Stimulated activated CD4-positive, alpha-beta T cell treated with anti-CD3 and anti-CD28 coated beads, TNF-alpha, amount 100 ng/mL, for 1 hour (primary cell): Measurements from ENCODE around the gene NR2F6.
"Not testable (repeated sequence)": the region's sequence is repeated elsewhere in the genome, so short reads cannot be mapped to it uniquely, and the experiment has no call there.

ENCODE experiments used
- DNase-seq, 3 donors: peaks; one replicate each; pipeline ENCODE4 v3.0.0-alpha.2; 2020; ENCODE audit warnings: low read depth in 3 of 3, low spot score in 1 of 3

NR2F6 gene

DNA sequence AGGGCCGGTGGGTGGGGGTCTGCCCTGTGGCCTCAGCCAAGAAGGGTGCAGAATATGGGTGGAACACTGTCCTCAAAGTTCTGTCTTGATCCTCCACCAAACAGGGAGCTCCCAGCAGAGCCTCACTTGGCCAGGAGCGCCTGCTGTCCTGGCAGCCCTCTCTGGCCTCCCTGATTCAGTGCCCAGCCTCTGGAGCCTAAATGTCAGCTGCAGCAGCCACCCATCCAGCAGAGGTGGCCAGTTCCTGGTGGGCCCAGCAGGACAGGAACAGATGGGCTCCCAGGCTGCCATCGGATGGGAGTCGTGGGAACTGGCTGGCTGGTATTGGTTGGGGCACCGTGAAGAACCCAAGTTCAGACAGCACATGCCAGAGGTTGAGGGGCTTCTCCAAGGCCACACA lies 32.4 kb downstream of the NR2F6 start:
- no peak for DNase-seq

DNA sequence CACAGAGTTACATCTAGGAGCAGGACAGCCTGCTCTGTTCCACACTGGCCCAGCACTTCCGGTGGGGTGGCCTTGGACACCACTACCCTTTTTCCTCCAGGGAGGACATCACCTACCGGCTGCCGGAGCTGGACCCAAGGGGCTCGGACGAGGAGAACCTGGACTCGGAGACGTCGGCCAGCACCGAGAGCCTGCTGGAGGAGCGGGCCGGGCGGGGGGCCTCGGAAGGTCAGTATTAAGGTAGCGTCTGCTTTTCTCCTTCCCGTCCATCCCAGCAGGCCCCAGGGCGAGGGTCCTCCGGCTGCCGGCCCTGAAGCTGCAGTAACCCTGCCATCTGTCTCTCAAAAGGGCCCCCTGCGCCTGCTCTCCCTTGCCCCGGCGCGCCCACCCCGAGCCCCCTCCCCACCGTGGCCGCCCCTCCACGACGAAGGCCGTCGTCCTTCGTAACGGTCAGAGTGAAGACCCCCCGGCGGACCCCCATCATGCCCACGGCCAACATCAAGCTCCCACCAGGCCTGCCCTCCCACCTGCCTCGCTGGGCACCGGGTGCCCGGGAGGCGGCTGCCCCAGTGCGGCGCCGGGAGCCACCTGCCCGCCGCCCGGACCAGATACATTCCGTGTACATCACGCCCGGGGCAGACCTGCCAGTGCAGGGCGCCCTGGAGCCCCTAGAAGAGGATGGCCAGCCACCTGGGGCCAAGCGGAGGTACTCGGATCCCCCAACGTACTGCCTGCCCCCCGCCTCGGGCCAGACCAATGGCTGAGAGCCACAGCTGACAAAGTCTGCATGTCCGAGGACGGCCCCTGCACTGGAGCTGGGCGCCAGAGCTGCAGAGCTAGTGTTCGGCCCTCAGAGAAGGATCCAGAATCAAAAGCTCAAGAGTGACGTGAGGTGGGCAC lies 33.9 kb downstream of the NR2F6 start:
- DNase-seq: no peak

DNA sequence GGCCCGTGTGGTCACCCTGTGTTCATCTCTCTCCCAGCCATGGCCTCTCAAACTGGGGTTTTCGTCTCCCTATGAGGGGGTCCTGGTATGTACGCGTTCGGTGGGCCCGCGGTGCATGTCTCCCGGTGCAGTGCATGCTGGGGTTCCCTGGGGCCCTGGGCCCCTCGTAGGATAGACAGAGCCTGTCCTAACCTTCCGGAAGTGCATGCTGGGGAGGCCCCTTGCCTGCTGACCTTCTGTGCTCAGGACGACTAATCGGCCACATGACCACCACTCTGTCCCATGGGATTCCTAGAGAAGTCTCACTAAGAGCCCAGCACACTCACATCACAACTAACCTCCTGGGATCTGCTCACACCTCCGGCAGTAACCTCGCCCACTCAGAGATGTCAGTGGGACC lies 35.4 kb downstream of the NR2F6 start:
- no peak for DNase-seq

DNA sequence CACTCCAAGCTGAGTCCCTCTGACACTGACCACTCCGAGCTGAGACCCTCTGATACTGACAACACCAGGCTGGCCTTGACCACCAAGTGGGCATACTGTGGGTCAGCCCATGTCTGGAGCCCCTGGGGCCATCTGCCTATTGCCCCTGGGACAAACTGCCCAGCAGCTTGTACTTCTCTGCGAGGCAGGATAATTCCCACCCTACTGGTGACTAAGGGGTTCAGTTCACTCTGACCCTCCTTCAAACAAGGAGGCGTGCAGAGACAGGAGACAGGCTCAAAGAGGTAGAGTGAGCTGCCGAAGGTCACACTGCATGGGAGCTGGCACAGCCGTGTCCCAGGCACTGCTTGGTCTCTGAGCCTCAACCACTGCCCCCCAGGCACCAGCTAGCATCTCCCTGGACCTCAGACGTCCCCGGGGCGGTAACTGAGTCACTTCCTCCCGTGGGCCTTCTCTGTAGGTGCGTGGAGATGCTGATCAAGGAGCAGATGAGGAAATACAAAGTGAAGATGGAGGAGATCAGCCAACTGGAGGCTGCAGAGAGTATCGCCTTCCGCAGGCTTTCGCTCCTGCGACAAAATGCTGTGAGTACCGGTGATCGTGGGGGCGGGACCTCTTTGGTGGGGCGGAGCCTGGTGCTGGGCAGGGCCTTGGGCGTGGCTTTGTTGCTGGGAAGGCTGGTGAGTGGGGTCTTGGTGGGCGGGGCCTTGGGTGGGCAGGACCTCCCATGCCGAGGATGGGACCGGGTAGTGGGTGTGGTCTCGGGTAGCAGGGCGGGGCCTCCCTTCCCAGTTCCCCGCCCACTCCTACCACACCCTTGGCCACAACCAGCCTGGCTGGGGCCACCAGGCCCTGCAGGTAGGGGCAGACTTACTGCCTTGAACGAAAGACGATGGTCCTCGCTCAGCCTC lies 36.3 kb downstream of the NR2F6 start:
- DNase-seq: no peak

DNA sequence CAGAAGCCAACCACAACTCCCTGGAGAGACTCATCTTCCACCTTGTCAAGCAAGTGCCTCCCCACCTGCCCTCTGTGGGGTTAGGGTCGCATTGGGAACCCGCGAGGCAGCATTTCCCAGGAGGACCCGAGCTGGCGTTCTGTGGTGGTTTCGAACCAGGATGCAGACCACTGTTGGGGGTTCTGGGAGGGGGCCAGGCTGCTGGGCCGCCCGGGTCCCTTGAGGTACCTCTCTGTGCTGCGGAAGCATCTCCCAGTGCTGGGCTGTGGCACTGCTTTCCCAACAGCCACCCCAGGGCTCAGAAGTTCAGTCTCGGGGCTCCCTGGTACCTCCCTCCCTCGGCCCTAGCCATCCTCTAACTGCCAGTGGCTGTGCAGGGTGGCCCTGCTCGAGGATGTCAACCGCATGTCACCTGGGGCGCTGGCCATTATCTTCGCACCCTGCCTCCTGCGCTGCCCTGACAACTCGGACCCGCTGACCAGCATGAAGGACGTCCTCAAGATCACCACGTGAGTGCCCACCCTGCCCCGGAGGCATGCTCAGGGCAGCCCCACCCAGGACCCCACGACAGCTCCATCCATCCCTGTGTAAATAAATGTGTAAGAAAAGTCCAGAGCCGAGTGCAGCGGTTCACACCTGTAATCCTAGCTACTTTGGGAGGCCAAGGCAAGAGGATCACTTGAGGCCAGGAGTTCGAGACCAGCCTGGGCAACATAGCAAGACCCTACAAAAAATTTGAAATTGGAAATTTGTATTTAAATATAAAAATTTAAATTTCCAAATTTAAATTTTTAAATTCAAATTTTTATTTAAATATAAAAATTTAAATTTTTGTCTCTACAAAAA lies 38.8 kb downstream of the NR2F6 start:
- no peak for DNase-seq

DNA sequence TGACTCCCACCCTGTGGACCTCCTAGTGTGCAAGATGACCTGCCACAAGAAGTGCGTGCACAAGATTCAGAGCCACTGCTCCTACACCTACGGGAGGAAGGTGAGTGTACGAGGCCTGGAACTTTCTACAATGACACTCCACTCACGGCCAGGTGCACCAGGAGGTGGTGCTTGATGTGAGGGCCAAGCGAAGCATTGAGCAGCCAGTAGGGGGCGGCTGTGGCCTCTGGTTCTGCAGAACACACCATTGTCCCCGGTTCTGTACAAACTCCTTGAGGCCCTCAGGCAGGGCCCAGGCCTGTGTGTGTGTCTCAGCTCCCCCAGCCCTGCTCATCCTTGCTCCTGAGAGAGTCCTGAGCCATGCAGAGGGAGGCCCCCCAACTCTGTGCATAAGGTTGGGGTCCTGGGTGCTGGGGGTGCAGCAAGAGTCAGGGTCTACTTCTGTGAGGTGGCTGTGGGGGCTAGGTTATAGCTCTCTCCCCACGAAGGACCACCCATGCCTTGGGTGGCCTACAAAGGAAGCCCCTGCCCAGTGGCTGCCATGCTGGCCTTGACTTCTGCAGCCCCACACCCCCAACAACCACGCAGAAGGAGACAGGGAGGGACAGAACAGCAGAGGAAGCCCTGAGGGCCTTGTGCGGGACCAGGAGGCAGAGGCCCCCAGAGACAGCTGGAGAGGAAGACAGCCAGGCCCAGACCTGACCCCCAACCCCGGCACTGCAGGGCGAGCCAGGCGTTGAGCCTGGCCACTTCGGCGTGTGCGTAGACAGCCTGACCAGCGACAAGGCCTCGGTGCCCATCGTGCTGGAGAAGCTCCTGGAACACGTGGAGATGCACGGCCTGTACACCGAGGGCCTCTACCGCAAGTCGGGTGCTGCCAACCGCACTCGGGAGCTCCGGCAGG lies 40.2 kb downstream of the NR2F6 start:
- DNase-seq: peak in 1 of 3 donors; percentile 41

DNA sequence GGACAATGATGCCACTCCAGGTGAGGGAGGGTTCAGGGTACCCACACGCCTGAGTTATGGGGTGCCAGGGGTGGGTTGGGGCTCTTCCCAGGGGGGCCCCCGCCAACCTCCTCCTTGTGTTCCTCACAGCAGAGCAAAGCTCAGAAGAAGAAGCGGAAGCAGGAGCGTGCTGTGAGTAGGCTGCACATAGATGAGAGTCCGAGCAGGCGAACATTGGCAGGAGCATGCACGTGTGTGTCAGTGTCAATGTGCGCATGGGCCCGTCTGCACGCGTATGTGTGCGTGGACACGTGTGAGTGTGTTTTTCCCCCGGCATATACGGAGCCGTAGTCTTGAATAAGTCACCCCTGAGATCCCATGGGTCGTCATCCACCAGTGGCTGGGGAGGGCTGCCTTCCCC lies 43.0 kb downstream of the NR2F6 start:
- no peak for DNase-seq

DNA sequence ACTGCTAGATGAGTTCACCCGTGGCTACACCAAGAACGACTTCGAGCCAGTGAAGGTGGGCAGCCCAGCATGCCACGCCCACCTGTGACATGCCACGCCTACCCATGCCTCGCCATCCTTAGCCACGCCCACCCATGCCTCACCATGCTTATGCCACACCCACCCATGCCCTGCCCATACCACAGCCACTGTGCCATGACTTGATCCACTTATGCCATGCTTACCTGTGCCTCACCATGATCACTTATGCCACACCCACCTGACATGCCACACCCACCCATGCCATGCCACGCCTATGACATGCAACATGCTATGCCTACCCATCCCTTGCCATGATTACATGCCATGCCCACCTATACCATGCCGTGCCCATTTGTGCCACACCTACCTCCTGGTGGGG lies 43.5 kb downstream of the NR2F6 start:
- DNase-seq: no peak

DNA sequence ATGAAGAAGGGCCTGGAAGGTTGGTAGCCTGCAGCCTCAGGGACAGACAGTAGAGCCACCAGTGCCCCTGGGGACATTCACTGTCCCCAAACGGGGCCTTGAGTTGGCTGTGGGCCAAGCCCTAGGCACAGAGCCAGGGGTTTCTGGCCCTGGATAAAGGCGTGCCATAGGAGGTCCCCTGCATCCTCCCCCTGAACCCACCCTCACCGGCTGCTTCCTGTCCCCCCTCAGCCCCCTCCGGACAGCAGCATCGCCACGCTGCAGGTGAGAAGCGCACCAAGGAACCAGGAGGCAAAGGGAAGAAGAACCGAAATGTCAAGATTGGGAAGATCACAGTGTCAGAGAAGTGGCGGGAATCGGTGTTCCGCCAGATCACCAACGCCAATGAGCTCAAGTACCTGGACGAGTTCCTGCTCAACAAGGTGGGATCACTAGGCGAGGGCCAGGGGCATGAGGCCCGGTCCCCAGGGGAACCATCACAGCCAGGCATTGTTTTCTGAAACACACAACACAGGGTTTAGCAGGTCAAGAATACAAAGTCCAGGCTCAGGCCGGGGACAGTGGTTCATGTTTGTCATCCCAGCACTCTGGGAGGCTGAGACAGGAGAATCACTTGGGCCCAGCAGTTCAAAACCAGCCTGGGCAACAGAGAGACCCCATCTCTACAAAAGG lies 45.2 kb downstream of the NR2F6 start:
- no peak for DNase-seq

DNA sequence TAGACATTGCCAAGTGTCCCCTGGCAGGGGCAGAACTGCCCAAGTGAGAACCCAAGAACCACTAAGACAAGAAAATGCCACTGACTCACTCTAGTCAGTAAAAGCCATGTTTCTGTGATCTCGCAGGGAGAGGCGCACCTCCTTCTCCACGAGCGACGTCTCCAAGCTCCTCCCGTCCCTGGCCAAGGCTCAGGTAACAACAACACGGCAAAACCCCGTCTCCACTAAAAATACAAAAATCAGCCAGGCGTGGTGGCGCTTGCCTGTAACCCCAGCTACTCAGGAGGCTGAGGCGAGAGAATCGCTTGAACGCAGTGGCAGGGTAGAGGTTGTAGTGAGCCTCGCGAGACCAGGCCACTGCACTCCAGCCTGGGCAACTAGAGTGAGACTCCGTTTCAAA lies 48.1 kb downstream of the NR2F6 start:
- no peak for DNase-seq

DNA sequence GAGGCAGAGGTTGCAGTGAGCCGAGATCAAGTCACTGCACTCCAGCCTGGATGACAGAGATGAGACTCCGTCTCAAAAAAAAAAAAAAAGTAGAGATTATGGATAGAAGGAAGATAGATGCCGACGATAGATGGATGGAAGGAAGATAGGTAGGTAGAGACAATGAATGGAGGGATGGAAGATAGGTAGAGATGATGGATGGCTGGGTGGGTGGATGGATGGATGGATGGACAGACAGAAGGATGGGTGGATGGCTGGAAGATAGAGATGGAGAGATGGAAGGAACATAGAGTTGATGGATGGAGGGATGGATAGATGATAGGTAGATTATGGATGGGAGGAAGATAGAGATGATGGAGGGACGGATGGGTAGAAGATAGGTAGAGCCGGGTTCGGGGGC lies 49.1 kb downstream of the NR2F6 start:
- no peak for DNase-seq

DNA sequence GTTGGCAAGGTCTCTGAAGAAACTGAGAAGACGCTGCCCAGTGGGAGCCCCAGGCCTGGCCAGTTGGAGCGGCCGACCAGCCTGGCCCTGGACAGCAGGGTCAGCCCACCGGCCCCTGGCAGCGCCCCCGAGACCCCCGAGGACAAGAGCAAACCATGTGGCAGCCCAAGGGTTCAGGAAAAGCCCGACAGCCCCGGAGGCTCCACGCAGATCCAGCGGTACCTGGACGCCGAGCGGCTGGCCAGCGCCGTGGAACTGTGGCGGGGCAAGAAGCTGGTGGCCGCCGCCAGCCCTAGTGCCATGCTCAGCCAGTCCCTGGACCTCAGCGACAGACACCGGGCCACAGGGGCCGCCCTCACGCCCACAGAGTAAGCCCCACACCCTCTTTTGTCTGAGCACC lies 50.6 kb downstream of the NR2F6 start:
- no peak for DNase-seq

DNA sequence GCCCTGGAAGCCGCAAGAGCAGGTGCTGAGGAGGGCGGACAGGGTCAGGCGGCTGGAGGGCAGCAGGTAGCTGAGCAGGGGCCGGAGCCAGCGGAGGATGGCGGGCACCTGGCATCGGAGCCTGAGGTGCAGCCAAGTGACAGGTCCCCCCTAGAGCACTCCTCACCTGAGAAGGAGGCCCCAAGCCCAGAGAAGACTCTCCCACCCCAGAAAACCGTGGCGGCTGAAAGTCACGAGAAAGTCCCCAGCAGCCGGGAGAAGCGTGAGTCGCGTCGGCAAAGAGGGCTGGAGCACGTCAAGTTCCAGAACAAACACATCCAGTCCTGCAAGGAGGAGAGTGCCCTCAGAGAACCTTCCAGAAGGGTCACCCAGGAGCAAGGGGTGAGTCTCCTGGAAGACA lies 51.1 kb downstream of the NR2F6 start:
- no peak for DNase-seq

DNA sequence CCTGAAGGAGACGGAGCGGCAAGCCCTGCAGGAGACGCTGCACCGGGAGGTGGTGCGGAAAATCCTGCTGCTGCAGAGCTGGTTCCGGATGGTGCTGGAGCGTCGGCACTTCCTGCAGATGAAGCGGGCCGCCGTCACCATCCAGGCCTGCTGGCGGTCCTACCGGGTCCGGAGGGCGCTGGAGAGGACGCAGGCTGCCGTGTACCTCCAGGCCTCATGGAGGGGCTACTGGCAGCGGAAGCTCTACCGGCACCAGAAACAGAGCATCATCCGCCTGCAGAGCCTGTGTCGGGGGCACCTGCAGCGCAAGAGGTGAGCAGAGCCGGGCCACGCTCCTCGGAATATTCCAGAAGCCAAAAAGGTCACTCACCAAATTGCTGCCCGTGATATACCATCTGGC lies 53.0 kb downstream of the NR2F6 start:
- DNase-seq: no peak

DNA sequence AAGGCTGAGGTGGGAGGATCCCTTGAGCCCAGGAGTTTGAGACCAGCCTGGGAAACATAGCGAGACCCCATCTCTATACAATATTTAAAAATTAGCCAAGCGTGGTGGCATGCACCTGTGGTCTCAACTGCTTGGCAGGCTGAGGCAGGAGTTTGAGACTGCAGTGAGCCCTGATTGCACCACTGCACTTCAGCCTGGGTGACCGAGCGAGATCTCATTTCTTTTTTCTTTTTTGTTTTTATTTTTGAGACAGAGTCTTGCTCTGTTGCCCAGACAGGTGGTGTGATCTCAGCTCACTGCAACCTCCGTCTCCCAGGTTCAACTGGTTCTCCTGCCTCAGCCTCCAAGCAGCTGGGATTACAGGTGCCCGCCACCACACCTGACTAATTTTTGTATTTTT lies 54.0 kb downstream of the NR2F6 start:
- not testable (repeated sequence) for DNase-seq

DNA sequence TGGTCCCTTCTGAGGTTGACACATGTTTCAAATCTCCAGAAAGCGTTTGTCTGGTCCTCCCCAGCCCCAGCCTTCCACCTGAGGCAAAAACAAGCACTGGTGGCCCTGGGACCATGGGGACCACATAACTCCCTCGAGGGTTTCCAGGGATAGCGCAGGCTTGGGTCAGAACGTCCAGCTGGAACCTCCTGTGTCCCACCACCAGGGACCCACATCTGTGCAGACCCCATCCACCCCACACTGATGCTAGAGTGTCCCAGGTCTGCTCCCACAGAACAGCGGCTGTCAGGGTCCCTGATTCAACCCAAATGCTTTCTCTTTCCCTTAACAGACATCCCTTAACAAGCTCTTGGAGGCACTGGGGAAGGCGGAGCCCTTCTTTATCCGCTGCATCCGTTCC lies 60.1 kb downstream of the NR2F6 start:
- DNase-seq: no peak

DNA sequence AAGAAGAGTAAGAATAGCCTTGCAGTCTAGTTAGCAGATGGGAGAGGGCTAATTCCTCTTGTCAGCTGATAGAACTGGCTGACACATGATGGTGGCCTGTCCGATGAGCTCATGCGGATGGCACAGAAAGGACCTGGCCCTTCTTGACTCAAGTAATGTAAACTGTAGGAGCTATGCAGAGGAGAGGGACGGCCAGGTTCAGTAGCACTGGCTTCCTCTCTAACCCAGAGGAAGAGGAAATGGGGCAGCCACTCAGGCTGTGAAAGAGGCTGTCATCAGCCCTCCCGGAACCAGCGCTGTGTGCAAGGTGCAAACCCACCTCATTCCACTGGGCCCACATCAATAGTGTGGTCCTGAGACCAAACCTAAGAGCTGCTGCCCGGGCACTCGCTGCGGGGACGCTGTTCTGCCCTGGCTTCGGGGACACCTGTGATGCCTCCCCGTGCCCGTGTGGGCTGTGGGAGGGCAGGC lies 61.3 kb downstream of the NR2F6 start:
- peak in 2 of 3 donors; percentile 16 to 22 for DNase-seq

DNA sequence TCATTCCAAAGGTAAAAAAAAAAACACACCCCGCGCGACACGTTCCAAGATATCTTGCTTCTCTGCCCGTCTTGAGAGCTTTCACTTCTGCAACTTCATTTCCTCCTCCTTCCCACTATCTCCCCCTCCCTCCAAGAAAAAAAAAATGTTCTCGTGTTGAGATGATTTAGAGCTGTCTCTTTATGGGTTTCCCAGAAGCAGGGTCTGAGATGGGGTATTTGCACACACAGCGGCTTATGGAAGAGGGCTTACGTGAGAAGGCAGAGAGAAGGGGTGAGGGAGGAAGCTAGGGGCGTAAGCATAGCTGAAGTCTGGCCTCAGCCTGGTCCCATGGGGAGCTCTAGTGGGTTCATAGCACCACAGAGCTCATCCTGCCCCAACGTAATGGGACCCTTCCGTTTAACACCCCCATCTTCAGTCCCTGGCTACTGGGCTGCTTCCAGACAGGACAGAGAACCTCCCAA lies 61.8 kb downstream of the NR2F6 start:
- DNase-seq: no peak

DNA sequence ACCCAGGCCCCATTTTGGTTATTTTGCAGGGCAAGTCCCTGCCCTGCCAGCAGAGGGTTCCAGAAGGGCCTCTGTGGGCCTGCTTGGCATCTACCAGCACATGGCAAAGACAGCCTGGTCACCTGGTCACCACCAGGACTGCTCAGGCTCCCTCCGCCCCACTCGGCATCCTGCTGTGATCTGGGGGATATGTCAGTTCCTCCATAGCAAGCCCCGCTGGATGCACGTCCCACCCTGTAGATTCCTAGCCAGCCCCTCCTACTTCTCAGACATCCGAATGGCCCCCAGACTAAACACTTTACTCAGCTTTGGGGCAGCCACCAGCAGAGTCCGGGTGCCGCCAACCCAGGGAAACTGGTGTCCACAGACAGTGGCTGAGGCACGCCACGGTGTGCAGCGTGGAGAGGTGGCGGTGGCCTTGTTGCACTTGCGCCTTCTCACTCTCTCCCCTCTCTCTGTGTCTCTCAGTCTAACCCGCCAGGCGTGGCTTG lies 62.4 kb downstream of the NR2F6 start:
- no peak for DNase-seq
